ENCODE data around the gene NKIRAS1. TPM values are rescaled to one million over a fixed set of nuclear protein-coding genes. Genes with fewer than 3 reads are reported as not detected.

Gene NKIRAS1
- total RNA-seq, 1 donor, result 11.9 TPM

- Histone ChIP-seq H3K4me1 (ENCODE audit: insufficient read depth, low read length) (peaks cover 40% of the 10 kb centered on the region), H3K79me2 (ENCODE audit: insufficient read depth, low read length) (peaks cover 32% of the 10 kb centered on the region), H3K27me3 (ENCODE audit: insufficient read depth, low read length) (no peaks in the 10 kb centered on the region), H2AFZ (ENCODE audit: low read length) (no peak overlapping the region), H3K4me3 (ENCODE audit: insufficient read depth, low read length) (peak overlapping the region; percentile 12), H3K4me2 (ENCODE audit: insufficient read depth, low read length) (peak overlapping the region; percentile 73), H3K36me3 (ENCODE audit: insufficient read depth, low read length) (no peaks in the 10 kb centered on the region), H4K20me1 (ENCODE audit: insufficient read depth, low read length) (peaks cover 27% of the 10 kb centered on the region), H3K9me3 (ENCODE audit: low read depth, low read length) (no peaks in the 10 kb centered on the region), H3K27ac (ENCODE audit: low read depth, low read length) (peak overlapping the region; percentile 56)
- TF ChIP-seq CTCF (IDR thresholded peaks at IDR 0.05; ENCODE audit: extremely low read depth, low read depth, low read length), result no peak
- DNase-seq (ENCODE audit: insufficient read length, low spot score, missing footprints), result peak; percentile 90
These were observed 39.3 kb downstream of the NKIRAS1 start for GRCh38 chr3:23877329-23877980.

- Histone ChIP-seq H3K4me3 (ENCODE audit: insufficient read depth, low read length) (no peak overlapping the region), H3K36me3 (ENCODE audit: insufficient read depth, low read length) (no peaks in the 10 kb centered on the region), H3K4me1 (ENCODE audit: insufficient read depth, low read length) (peaks cover 40% of the 10 kb centered on the region), H3K9me3 (ENCODE audit: low read depth, low read length) (no peaks in the 10 kb centered on the region), H3K79me2 (ENCODE audit: insufficient read depth, low read length) (peaks cover 32% of the 10 kb centered on the region), H3K27ac (ENCODE audit: low read depth, low read length) (peak overlapping the region; percentile 56), H3K27me3 (ENCODE audit: insufficient read depth, low read length) (no peaks in the 10 kb centered on the region), H4K20me1 (ENCODE audit: insufficient read depth, low read length) (peaks cover 27% of the 10 kb centered on the region), H3K4me2 (ENCODE audit: insufficient read depth, low read length) (peak overlapping the region; percentile 73), H2AFZ (ENCODE audit: low read length) (no peak overlapping the region)
- no peak for DNase-seq (ENCODE audit: insufficient read length, low spot score, missing footprints)
- TF ChIP-seq CTCF (IDR thresholded peaks at IDR 0.05; ENCODE audit: extremely low read depth, low read depth, low read length), result no peak
These were observed 39.9 kb downstream of the NKIRAS1 start for GRCh38 chr3:23876923-23877322.

GRCh38 chr3:23875113-23875725 lies 41.6 kb downstream of the NKIRAS1 start:
- H3K9me3 ChIP-seq (ENCODE audit: low read depth, low read length), result no peaks in the 10 kb centered on the region
- no peak overlapping the region for H2AFZ ChIP-seq (ENCODE audit: low read length)
- no peak for DNase-seq (ENCODE audit: insufficient read length, low spot score, missing footprints)
- H3K79me2 ChIP-seq (ENCODE audit: insufficient read depth, low read length), result peaks cover 33% of the 10 kb centered on the region
- H3K4me3 ChIP-seq (ENCODE audit: insufficient read depth, low read length), result no peak overlapping the region
- no peak for TF ChIP-seq CTCF (IDR thresholded peaks at IDR 0.05; ENCODE audit: extremely low read depth, low read depth, low read length)
- H4K20me1 ChIP-seq (ENCODE audit: insufficient read depth, low read length), result peaks cover 24% of the 10 kb centered on the region
- H3K4me1 ChIP-seq (ENCODE audit: insufficient read depth, low read length), result peaks cover 40% of the 10 kb centered on the region
- H3K27me3 ChIP-seq (ENCODE audit: insufficient read depth, low read length), result no peaks in the 10 kb centered on the region
- H3K36me3 ChIP-seq (ENCODE audit: insufficient read depth, low read length), result no peaks in the 10 kb centered on the region
- peak overlapping the region; percentile 72 for H3K27ac ChIP-seq (ENCODE audit: low read depth, low read length)
- peak overlapping the region; percentile 52 for H3K4me2 ChIP-seq (ENCODE audit: insufficient read depth, low read length)

GRCh38 chr3:23874359-23875112 lies 42.3 kb downstream of the NKIRAS1 start:
- H3K36me3 ChIP-seq (ENCODE audit: insufficient read depth, low read length), result no peaks in the 10 kb centered on the region
- peak; percentile 96 for DNase-seq (ENCODE audit: insufficient read length, low spot score, missing footprints)
- H3K79me2 ChIP-seq (ENCODE audit: insufficient read depth, low read length), result peaks cover 36% of the 10 kb centered on the region
- no peak overlapping the region for H3K4me3 ChIP-seq (ENCODE audit: insufficient read depth, low read length)
- peaks cover 25% of the 10 kb centered on the region for H4K20me1 ChIP-seq (ENCODE audit: insufficient read depth, low read length)
- peak overlapping the region; percentile 72 for H3K27ac ChIP-seq (ENCODE audit: low read depth, low read length)
- peaks cover 40% of the 10 kb centered on the region for H3K4me1 ChIP-seq (ENCODE audit: insufficient read depth, low read length)
- no peaks in the 10 kb centered on the region for H3K9me3 ChIP-seq (ENCODE audit: low read depth, low read length)
- H3K4me2 ChIP-seq (ENCODE audit: insufficient read depth, low read length), result peak overlapping the region; percentile 52
- no peak overlapping the region for H2AFZ ChIP-seq (ENCODE audit: low read length)
- H3K27me3 ChIP-seq (ENCODE audit: insufficient read depth, low read length), result no peaks in the 10 kb centered on the region
- TF ChIP-seq CTCF (IDR thresholded peaks at IDR 0.05; ENCODE audit: extremely low read depth, low read depth, low read length), result no peak

Data from osteoblast (primary cell).